BLaER1 (cell line): ENCODE results near the gene CELA3B.
"Not testable (repeated sequence)": the region's sequence is repeated elsewhere in the genome, so short reads cannot be mapped to it uniquely, and the experiment has no call there.

ENCODE experiments used
- H3K27ac ChIP-seq: shearing (Covaris generic); formaldehyde crosslinking; 2 replicates; pipeline ENCODE4 v1.8.1; 2022
- H3K27me3 ChIP-seq: shearing (Covaris generic); formaldehyde crosslinking; 2 replicates; pipeline ENCODE4 v1.8.1; 2022
- H3K36me3 ChIP-seq: shearing (Covaris generic); formaldehyde crosslinking; 2 replicates; pipeline ENCODE4 v1.8.1; 2022
- H3K4me1 ChIP-seq: shearing (Covaris generic); formaldehyde crosslinking; 2 replicates; pipeline ENCODE4 v1.8.1; 2022
- H3K4me2 ChIP-seq: shearing (Covaris generic); formaldehyde crosslinking; 2 replicates; pipeline ENCODE4 v1.8.1; 2022
- H3K4me3 ChIP-seq: shearing (Covaris generic); formaldehyde crosslinking; 2 replicates; pipeline ENCODE4 v1.8.1; 2022
- H3K9ac ChIP-seq: shearing (Covaris generic); formaldehyde crosslinking; 2 replicates; pipeline ENCODE4 v1.8.1; 2022
- H3K9me3 ChIP-seq: shearing (Covaris generic); formaldehyde crosslinking; 2 replicates; pipeline ENCODE4 v1.8.1; 2022
- H4K20me1 ChIP-seq: shearing (Covaris generic); formaldehyde crosslinking; 2 replicates; pipeline ENCODE4 v1.8.1; 2022
- Cebpa-rat ChIP-seq: shearing (Covaris generic); IDR thresholded peaks from 2 replicates; pipeline ENCODE4 v1.8.1; 2022

Gene CELA3B

GRCh38 chr1:22005261-22006149 lies 28.7 kb downstream of the CELA3B start:
- H3K27me3 ChIP-seq, H3K4me2 ChIP-seq, H3K27ac ChIP-seq, H3K36me3 ChIP-seq, H3K9me3 ChIP-seq, H4K20me1 ChIP-seq, H3K4me3 ChIP-seq, H3K4me1 ChIP-seq, H3K9ac ChIP-seq: not testable (repeated sequence)

- H3K4me2 ChIP-seq, H3K4me1 ChIP-seq, H3K27ac ChIP-seq, H3K9ac ChIP-seq, H4K20me1 ChIP-seq, H3K27me3 ChIP-seq, H3K9me3 ChIP-seq, H3K36me3 ChIP-seq, H3K4me3 ChIP-seq: not testable (repeated sequence)
Observed at GRCh38 chr1:22006736-22007135, 29.9 kb downstream of the CELA3B start.

GRCh38 chr1:22007262-22007661 lies 30.4 kb downstream of the CELA3B start:
- not testable (repeated sequence) for H3K4me3 ChIP-seq, H3K9ac ChIP-seq

GRCh38 chr1:22009566-22009965 lies 32.7 kb downstream of the CELA3B start:
- not testable (repeated sequence) for H3K27me3 ChIP-seq, H3K4me1 ChIP-seq, H4K20me1 ChIP-seq, H3K27ac ChIP-seq, H3K36me3 ChIP-seq, H3K4me3 ChIP-seq, H3K4me2 ChIP-seq, H3K9ac ChIP-seq, H3K9me3 ChIP-seq

More at GRCh38 chr1:22007262-22007661, 30.4 kb downstream of the CELA3B start:
- H3K27ac ChIP-seq, H3K27me3 ChIP-seq, H3K36me3 ChIP-seq, H3K9me3 ChIP-seq, H3K4me1 ChIP-seq, H4K20me1 ChIP-seq, H3K4me2 ChIP-seq: not testable (repeated sequence)

GRCh38 chr1:22012752-22013151 lies 35.9 kb downstream of the CELA3B start:
- not testable (repeated sequence) for H4K20me1 ChIP-seq, H3K9me3 ChIP-seq, H3K4me2 ChIP-seq, H3K27me3 ChIP-seq, H3K36me3 ChIP-seq, H3K4me1 ChIP-seq, H3K9ac ChIP-seq, H3K27ac ChIP-seq, H3K4me3 ChIP-seq

- H3K9me3 ChIP-seq, H4K20me1 ChIP-seq, H3K27me3 ChIP-seq, H3K27ac ChIP-seq, H3K4me3 ChIP-seq, H3K4me2 ChIP-seq, H3K9ac ChIP-seq, H3K36me3 ChIP-seq: not testable (repeated sequence)
- H3K4me1 ChIP-seq = peaks cover 16% of the 10 kb centered on the region
Observed at GRCh38 chr1:22014575-22015206, 37.9 kb downstream of the CELA3B start.

GRCh38 chr1:22018583-22019559 lies 42.0 kb downstream of the CELA3B start:
- H3K9ac ChIP-seq = peak overlapping the region; percentile 31; the same call in 1 of the 2 replicates

GRCh38 chr1:22021061-22021460 lies 44.2 kb downstream of the CELA3B start:
- no peaks in the 10 kb centered on the region for H3K9me3 ChIP-seq
- H3K4me2 ChIP-seq = no peak overlapping the region
- H3K36me3 ChIP-seq = no peaks in the 10 kb centered on the region
- no peak overlapping the region for H3K9ac ChIP-seq
- H3K4me3 ChIP-seq = no peak overlapping the region
- H3K27ac ChIP-seq = no peak overlapping the region
- H4K20me1 ChIP-seq = no peaks in the 10 kb centered on the region
- H3K27me3 ChIP-seq = no peaks in the 10 kb centered on the region
- peaks cover 45% of the 10 kb centered on the region for H3K4me1 ChIP-seq
- no peak for TF ChIP-seq Cebpa-rat

More at GRCh38 chr1:22018583-22019559, 42.0 kb downstream of the CELA3B start:
- Histone ChIP-seq H3K27ac (peak overlapping the region; percentile 79), H3K4me3 (peak overlapping the region; percentile 11; the same call in 1 of the 2 replicates), H3K4me2 (peak overlapping the region; percentile 75), H3K9me3 (no peaks in the 10 kb centered on the region), H3K36me3 (no peaks in the 10 kb centered on the region), H3K4me1 (peaks cover 33% of the 10 kb centered on the region), H3K27me3 (no peaks in the 10 kb centered on the region), H4K20me1 (no peaks in the 10 kb centered on the region)
- no peak for TF ChIP-seq Cebpa-rat

- Histone ChIP-seq H3K9me3 (no peaks in the 10 kb centered on the region), H4K20me1 (no peaks in the 10 kb centered on the region)
Observed at GRCh38 chr1:22024485-22025367, 47.9 kb downstream of the CELA3B start.

More at GRCh38 chr1:22024485-22025367, 47.9 kb downstream of the CELA3B start:
- Histone ChIP-seq H3K4me1 (peaks cover 39% of the 10 kb centered on the region), H3K4me2 (peak overlapping the region; percentile 88), H3K36me3 (no peaks in the 10 kb centered on the region), H3K4me3 (peak overlapping the region; percentile 96), H3K9ac (peak overlapping the region; percentile 95), H3K27me3 (no peaks in the 10 kb centered on the region), H3K27ac (peak overlapping the region; percentile 97)
- TF ChIP-seq Cebpa-rat = peak; percentile 74
